Measurements from ENCODE around the gene CMTM5. TPM values are rescaled to one million over a fixed set of nuclear protein-coding genes. Genes with fewer than 3 reads are reported as not detected.
A peak's percentile ranks its signal among the peaks of the same experiment; 100 is the strongest.
"Not testable (repeated sequence)": the region's sequence is repeated elsewhere in the genome, so short reads cannot be mapped to it uniquely, and the experiment has no call there.

The CMTM5 gene
- polyA plus RNA-seq, 1 donor from 2014 or later, result 0.80 TPM

DNA sequence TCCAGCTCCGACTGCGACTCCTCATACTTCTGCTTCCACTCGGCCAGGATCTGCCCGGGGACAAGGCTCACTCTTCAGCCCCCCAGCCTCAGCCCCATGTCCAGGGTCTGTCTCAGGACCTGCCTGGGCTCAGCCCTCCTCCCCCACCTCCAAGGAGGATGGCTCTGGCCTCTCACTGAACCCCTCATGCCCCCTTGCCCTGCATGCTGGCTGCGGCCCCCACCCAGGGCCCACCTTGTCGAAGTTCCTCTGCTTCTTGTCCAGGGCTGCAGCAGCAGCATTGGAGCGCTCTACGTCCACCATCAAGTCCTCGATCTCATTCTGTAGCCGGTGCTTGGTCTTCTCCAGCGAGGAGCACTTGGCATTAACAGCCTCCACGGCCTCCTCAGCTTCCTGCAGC, 40.4 kb downstream of the CMTM5 start:
- H3K4me3 Mint-ChIP-seq, H3K36me3 Mint-ChIP-seq, H3K27ac Mint-ChIP-seq, H3K4me1 Mint-ChIP-seq, H3K9me3 Mint-ChIP-seq: not testable (repeated sequence)
- peaks cover 20% of the 10 kb centered on the region for H3K27me3 Mint-ChIP-seq

DNA sequence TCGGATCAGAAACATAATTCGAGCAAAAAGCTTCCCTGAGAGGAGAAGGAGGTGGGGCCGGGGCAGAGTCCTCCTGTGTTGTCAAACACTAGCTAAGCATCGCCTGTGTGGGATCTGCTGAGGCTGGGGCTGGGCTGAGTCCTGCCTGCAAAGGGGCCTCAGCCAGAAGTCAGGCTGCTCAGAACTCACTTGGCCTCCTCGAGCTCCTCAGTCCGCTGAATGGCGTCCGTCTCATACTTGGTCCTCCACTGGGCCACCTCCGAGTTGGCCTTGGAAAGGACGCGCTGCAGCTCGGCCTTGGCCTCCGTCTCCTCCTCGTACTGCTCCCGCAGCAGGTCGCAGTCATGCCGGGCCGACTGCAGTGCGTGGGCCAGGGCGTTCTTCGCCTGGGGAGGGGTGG, 41.2 kb downstream of the CMTM5 start:
- no peaks in the 10 kb centered on the region for H3K36me3 Mint-ChIP-seq
- H3K9me3 Mint-ChIP-seq, result peaks cover 0 to 2% (median 0%) of the 10 kb centered on the region in 3 donors
- H3K27ac Mint-ChIP-seq, result no peak overlapping the region
- no peak overlapping the region for H3K4me3 Mint-ChIP-seq
- peaks cover 20% of the 10 kb centered on the region for H3K27me3 Mint-ChIP-seq
- peaks cover 0 to 1% (median 0%) of the 10 kb centered on the region in 3 donors for H3K4me1 Mint-ChIP-seq

DNA sequence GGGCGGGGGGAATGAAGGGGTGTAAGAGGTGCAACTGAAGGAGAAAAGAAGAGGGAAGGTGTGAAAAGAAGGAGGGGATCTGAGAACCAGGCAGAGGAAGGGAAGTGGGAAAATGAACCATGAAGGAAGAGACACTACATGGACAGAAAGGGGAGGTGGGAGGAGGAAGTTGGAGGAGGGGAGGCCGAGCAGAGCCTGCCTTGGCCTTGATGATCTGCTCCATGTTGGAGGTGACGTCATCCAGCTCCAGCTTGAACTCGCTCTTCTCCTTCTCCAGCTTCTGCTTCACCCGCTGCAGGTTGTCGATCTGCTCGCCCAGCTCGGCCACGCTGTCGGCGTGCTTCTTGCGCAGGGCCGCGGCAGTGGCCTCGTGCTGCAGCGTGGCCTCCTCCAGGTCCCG, 42.8 kb downstream of the CMTM5 start:
- H3K27ac Mint-ChIP-seq, H3K9me3 Mint-ChIP-seq, H3K4me1 Mint-ChIP-seq, H3K4me3 Mint-ChIP-seq, H3K36me3 Mint-ChIP-seq: not testable (repeated sequence)
- H3K27me3 Mint-ChIP-seq, result peaks cover 20% of the 10 kb centered on the region

DNA sequence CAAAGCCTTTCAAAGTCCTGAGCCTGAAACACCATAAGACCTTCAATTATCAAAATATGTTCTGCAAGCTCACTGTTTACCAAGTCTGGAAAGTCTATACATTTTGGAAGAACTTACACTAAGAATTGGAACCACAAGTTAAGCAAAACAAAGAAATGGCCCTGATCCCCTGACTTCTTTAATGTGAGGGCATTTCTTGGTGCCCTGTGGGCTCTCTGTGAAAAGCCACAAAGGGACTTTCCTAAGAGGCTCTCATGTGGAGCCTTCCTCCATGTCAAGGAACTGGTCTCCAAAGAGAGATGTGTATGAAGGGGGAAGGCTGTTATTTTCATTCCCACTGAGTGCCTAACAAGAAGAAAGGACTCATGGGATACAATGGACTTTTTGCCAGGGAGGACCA, 44.7 kb downstream of the CMTM5 start:
- Mint-ChIP-seq H3K4me3 (no peak overlapping the region), H3K27me3 (peaks cover 17% of the 10 kb centered on the region), H3K36me3 (no peaks in the 10 kb centered on the region), H3K4me1 (peaks cover 0 to 4% (median 0%) of the 10 kb centered on the region in 3 donors), H3K27ac (no peak overlapping the region), H3K9me3 (no peaks in the 10 kb centered on the region)

DNA sequence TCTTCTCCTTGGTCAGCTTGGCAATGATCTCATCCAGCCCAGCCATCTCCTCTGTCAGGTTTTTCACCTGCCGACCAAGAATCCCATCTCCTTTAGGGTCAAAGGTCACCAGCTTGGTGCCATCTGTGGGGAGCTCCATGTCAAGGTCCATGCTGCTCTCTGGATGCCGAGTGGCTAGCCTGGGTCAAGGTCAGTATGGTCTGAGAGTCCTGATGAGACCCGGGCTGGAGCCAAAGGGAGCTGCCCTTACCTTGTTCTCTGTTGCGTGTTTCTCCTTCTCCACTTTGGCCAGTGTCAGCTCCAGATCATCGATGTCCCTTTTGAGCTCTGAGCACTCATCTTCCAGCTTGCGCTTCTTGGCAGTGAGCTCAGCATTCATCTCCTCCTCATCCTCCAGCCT, 46.8 kb downstream of the CMTM5 start:
- Mint-ChIP-seq H3K4me1 (peaks cover 0 to 3% (median 0%) of the 10 kb centered on the region in 3 donors), H3K9me3 (no peaks in the 10 kb centered on the region), H3K27ac (peak overlapping the region in 1 of 3 donors; percentile 53), H3K36me3 (no peaks in the 10 kb centered on the region), H3K27me3 (peaks cover 11% of the 10 kb centered on the region), H3K4me3 (peak overlapping the region in 1 of 4 donors; percentile 17)

DNA sequence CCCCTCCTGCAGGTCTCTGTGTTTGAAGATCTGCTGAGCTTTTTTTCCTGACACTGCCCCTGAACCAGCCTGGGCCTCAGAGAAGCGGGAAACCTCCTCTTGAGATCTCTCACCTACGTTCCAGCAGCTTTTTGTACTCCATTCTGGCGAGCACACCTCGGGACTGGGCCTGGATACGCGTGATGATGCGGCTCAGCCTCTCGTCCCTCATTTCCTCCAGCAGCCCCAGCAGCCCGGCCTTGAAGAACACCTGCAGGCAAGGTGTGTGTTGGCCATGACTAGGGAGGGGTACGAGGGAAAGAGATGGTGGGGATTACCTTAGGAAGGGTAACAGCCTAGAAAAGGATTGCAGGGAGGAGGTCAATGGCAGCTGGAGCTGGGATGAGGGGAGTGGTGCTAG, 48.3 kb downstream of the CMTM5 start:
- Mint-ChIP-seq H3K9me3 (no peaks in the 10 kb centered on the region), H3K4me1 (peaks cover 0 to 3% (median 0%) of the 10 kb centered on the region in 3 donors), H3K36me3 (no peaks in the 10 kb centered on the region), H3K4me3 (no peak overlapping the region), H3K27ac (no peak overlapping the region), H3K27me3 (peaks cover 6% of the 10 kb centered on the region)

DNA sequence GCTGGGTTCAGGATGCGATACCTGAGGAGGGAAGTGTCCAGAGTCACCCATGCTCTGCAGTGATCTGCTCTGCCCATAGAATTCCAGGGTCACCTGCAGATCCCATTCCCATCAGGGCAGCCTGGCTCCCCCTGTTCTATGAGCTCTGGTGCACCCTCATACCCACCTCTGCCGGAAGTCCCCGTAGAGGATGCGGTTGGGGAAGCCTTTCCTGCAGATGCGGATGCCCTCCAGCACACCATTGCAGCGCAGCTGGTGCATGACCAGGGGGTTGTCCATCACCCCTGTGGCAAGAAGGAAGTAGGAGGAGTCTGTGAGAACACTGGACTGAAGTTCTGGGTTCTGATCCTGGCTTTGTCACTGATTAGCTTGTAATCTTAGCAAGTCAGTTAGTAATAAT, 49.0 kb downstream of the CMTM5 start:
- peak overlapping the region in 1 of 4 donors; percentile 28 for H3K4me3 Mint-ChIP-seq
- H3K27me3 Mint-ChIP-seq, H3K9me3 Mint-ChIP-seq, H3K27ac Mint-ChIP-seq, H3K36me3 Mint-ChIP-seq, H3K4me1 Mint-ChIP-seq: not testable (repeated sequence)

DNA sequence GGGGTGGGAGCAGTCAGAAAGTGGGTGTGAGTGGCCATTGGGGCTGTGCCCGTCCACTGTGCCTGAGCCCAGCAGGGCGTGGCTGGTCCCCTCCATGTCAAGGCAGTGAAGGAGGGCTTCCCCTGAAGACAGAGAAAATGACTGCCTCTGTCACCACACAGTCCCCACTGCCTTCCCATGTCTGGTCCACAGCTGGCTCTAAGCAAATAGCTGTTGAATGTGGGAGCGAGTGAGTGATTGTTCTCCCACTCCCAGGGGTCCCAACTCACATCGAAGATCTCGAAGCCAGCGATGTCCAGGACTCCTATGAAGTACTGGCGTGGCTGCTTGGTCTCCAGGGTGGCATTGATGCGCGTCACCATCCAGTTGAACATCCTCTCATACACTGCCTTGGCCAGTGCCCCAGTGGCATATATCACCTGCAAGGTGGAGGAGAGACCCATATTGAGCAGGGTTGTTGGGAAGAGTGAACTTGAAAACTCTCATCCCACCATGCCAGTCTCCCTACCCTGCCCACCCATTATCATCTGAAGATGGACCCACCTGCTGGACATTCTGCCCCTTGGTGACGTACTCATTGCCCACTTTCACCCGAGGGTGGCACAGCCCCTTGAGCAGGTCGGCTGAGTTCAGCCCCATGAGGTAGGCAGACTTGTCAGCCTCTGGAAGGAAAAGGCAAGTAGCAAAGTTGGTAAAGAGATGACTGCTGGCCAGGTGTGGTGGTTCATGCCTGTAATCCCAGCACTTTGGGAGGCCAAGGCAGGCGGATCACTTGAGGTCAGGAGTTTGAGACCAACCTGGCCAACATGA, 52.0 kb downstream of the CMTM5 start:
- H3K4me3 Mint-ChIP-seq, result no peak overlapping the region
- H3K4me1 Mint-ChIP-seq, result peaks cover 0 to 4% (median 0%) of the 10 kb centered on the region in 3 donors
- H3K9me3 Mint-ChIP-seq, result no peaks in the 10 kb centered on the region
- H3K27ac Mint-ChIP-seq, result no peak overlapping the region
- peaks cover 11% of the 10 kb centered on the region for H3K27me3 Mint-ChIP-seq
- peaks cover 5% of the 10 kb centered on the region for H3K36me3 Mint-ChIP-seq

Other genes starting within 250 kb of the CMTM5 start
- 0.25 TPM for gene SLC7A8, start 193.4 kb upstream of the CMTM5 start, polyA plus RNA-seq
- gene RNF212B, start 139.1 kb upstream of the CMTM5 start, polyA plus RNA-seq, result not detected
- 5.6 TPM for gene HOMEZ, start 90.9 kb upstream of the CMTM5 start, polyA plus RNA-seq
- gene PPP1R3E, start 74.2 kb upstream of the CMTM5 start, polyA plus RNA-seq, result 2.3 TPM
- 0.65 TPM for gene BCL2L2, start 70.2 kb upstream of the CMTM5 start, polyA plus RNA-seq
- 127 TPM for gene PABPN1, start 55.6 kb upstream of the CMTM5 start, polyA plus RNA-seq
- 0.49 TPM for gene SLC22A17, start 24.2 kb upstream of the CMTM5 start, polyA plus RNA-seq
- gene EFS, start 11.9 kb upstream of the CMTM5 start, polyA plus RNA-seq, result not detected
- not detected for gene IL25, start 4.2 kb upstream of the CMTM5 start, polyA plus RNA-seq
- not detected for gene MYH6, start 31.2 kb downstream of the CMTM5 start, polyA plus RNA-seq
- gene MYH7, start 58.6 kb downstream of the CMTM5 start, polyA plus RNA-seq, result not detected
- gene NGDN, start 92.7 kb downstream of the CMTM5 start, polyA plus RNA-seq, result 74.1 TPM
- 0.26 TPM for gene ZFHX2, start 174.7 kb downstream of the CMTM5 start, polyA plus RNA-seq
- 18.1 TPM for gene THTPA, start 179.2 kb downstream of the CMTM5 start, polyA plus RNA-seq
- 119 TPM for gene AP1G2, start 190.7 kb downstream of the CMTM5 start, polyA plus RNA-seq
- 0.15 TPM for gene JPH4, start 201.7 kb downstream of the CMTM5 start, polyA plus RNA-seq

Data from IgD-negative memory B cell (primary cell).